Stimulated activated CD4-positive, alpha-beta T cell treated with anti-CD3 and anti-CD28 coated beads, Interleukin-4, amount 100 ng/mL, for 48 hours (primary cell): ENCODE measurements around the gene TTLL5.

Experiments used
- DNase-seq, 2 donors: peaks; one replicate each; pipeline ENCODE4 v3.0.0-alpha.2; 2020; ENCODE audit warnings: low read depth in 2 of 2

The TTLL5 gene

GRCh38 chr14:75697918-75698317 lies 36.9 kb downstream of the TTLL5 start:
- no peak for DNase-seq

DNA sequence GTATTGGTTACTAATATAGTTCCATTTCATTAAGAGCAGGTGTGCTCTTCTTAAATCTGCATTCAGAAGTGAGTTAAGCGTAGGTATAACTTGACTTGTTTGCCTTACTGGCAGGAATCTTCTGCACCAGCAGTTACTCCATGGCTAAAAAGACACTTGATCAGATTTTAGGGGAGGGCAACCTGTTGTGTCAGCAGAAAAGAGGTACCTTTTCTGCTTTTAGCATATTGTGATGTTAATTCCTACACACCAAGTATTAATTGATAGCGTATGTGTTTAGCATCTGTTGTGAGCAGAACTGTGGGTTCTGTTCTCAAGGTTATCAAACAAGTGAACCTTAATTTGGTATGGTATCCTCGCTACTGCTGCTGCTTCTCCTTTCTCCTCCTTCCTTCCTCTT lies 38.3 kb downstream of the TTLL5 start:
- DNase-seq, result no peak

GRCh38 chr14:75700295-75700694 lies 39.2 kb downstream of the TTLL5 start:
- DNase-seq, result no peak

- DNase-seq, result no peak
Measured at GRCh38 chr14:75702122-75702521, 41.1 kb downstream of the TTLL5 start.

DNA sequence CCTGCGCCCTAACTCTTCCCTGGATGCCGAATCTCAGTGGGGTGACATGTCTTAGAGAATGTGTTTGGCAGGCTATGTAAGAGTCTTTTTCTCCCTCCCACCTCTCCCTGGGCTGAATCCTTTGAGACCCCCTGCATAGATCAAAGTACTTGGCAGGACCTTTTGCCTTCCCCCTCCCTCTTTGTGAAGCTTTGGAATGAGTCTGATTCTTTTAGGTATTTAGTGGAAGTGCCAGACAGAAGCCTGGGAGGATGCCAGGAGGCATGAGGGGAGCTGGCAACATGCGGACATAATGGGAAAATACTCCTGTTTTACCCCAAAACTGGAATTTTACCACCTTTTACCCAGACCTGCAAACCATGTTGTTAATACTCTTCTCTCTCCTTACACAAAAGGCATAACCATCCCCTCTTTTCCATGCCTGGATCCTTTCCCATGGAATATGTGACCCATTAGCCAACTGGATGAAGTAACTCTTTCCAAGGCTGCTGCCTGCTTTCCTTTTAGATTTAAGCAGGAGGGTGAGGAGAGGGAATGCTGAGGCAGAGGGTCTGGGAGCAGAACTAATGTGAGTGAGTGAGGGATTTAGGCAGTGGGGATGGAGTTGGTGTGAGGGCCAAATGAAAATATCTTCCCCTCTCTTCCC lies 41.7 kb downstream of the TTLL5 start:
- no peak for DNase-seq

GRCh38 chr14:75703467-75703866 lies 42.4 kb downstream of the TTLL5 start:
- DNase-seq, result no peak

GRCh38 chr14:75705014-75705413 lies 44.0 kb downstream of the TTLL5 start:
- no peak for DNase-seq

DNA sequence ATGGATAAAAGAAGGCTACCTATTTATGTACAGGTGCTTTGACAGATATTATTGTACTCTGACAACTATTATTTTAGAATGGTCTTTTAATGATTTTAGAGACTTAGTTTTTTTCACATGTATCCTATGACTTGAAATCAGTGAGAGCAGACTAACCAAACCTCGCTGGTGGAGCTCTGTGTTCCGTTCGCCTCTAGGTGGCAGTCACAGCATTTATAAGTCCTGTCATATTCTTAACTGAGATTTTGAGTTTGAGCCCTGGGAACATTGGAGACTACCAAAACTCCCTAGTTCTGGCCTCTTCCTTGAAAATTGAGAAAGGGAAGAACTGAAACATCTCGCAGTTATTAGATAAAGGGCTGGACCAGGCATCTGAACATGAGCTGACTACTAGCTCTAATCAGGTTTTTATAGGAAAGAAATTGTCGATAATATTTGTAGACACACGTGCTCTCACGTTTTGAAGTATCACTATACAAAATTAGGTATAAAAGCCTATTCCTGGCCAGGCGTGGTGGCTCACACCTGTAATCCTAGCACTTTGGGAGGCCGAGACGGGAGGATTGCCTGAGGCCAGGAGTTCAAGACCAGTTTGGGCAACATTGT lies 48.3 kb downstream of the TTLL5 start:
- peak; percentile 42 to 47 for DNase-seq

DNA sequence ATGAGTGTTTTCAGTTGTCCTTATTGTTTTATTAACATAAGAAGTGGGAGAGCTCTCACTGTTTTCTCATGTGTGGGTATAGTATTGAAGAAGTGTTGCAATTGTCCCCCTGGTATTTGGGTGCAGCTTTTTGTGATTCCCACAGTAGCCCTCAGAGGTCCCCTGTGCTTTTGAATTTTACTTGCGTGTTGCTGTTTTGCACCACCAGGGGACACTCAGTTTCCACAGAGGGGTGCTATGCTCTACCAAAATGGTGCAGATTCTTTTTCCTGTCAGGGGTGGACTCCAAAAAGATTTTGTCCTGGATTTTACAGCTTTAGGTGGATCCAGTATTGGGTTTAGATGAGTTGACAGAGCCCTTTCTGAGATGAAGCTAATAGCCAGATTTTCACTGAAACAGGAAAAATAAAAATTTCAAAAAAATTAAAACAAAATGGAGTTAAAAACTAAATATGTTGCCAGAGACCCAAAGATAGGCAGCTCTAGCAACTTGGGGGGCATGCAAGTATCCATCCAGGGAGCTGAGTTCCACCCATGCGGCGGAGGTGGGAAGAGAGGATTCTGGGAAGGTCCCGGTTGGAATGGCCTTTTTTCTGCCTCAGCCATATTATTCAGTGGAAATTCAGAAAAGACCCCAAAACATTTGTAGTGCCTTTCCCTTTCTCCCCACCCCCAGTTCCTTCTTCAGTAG lies 50.2 kb downstream of the TTLL5 start:
- DNase-seq, result no peak

GRCh38 chr14:75711796-75712211 lies 50.8 kb downstream of the TTLL5 start:
- DNase-seq, result no peak

- DNase-seq, result no peak
Measured at GRCh38 chr14:75714991-75715390, 53.9 kb downstream of the TTLL5 start.

- DNase-seq, result no peak
Measured at GRCh38 chr14:75715926-75716780, 55.1 kb downstream of the TTLL5 start.

DNA sequence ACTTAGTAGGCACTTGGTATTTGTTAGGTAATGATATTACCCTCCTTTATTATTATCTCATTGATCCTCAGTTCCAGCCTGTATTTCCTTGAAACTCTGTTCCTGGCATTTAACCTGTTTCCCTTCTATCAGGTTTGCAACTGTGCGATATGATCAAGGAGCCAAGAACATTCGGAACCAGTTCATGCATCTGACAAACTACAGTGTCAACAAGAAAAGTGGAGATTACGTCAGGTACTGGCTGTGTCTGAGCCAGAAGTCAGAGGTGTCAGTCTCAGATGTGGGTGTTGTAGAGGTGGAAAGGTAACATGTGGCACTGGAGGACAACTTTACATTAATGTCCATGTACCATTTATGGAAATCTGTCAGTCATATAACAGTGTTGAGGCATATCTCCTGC lies 56.7 kb downstream of the TTLL5 start:
- no peak for DNase-seq

GRCh38 chr14:75718199-75718598 lies 57.2 kb downstream of the TTLL5 start:
- DNase-seq, result no peak

DNA sequence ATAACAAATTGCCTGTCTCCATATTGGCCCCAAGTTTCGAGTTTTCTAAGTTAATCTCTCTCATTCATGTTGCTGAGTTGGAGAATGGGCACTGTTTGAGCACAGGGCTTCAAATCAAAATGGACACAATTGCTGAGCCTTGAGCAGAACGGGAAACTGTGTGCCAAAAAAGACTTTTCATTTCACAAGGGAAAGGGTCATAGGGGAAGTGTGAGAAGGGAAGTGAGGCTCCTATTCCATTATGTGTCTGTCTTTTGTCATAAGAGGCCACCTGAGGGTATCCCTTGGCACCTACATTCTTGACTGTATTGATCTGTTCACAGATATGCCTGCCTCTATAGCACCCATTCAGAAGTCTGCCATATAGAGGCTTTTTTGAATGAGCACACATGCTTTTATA lies 59.1 kb downstream of the TTLL5 start:
- no peak for DNase-seq

DNA sequence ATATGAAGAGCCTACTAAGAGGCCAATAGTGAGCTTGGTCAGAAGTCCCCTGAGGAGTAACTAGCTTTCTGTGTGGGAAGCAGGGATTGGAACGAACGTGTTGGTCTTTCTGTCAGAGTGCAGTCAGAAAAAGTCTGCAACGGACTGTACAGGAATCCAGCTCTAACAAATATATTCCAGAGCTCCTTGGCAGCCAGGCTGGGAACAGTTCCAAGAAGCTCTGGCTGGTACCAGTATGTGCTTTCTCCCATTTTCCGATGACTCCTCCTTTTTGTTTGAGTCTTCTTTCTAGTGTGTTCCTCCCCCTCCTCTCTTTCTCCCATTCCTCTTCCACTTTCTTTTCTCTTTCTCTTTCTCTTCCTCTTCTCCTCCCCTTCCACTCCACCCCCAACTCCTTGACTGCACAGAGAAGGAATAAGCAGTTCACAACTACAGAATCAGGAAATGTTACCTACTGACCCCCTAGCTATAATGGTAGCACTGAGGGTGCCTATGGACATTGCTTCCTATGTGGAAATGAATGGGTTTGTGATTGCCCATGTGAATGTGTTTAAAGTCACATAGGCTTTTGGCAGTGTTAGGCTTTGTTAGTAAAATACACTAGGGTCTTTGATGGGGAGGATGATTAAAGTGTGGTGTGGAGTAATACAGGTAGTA lies 59.9 kb downstream of the TTLL5 start:
- no peak for DNase-seq

GRCh38 chr14:75723716-75724115 lies 62.7 kb downstream of the TTLL5 start:
- DNase-seq, result no peak

DNA sequence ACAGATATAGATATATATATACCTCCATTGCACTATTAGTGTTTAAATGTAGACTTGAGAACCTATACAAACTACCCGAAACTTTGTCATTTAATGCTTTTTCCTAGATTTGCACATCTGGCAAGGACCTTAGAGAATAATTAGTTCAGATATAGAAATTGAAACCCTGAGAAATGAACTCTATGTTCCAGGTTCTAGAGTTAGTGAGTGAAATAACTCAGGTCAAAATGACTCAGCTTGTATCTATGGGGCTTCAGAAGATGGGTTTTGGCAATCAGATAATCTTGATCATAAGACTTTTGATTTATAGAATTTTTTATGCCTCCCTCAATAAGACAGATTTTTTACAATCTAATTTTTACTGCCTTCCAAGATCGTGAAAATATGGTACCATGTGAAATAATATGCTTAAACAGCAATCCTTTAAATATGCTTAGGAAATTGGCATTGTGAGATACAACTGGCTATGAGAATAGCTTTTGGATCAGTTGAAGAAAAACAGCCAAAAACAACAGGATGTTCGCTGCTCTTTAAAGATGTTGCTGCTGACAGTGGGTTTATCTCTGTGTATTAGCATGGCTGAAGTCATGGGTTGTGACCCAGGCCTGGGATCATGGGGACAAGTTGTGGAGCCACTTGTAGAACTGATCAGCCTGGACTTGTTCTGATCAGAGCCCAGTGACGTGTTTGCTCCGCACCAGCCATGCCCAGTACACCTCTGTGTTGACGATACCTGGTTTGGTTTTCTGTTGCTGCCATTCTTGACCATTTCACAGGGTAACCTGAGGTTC lies 63.6 kb downstream of the TTLL5 start:
- DNase-seq, result no peak

- DNase-seq, result no peak
Measured at GRCh38 chr14:75725481-75725880, 64.4 kb downstream of the TTLL5 start.

DNA sequence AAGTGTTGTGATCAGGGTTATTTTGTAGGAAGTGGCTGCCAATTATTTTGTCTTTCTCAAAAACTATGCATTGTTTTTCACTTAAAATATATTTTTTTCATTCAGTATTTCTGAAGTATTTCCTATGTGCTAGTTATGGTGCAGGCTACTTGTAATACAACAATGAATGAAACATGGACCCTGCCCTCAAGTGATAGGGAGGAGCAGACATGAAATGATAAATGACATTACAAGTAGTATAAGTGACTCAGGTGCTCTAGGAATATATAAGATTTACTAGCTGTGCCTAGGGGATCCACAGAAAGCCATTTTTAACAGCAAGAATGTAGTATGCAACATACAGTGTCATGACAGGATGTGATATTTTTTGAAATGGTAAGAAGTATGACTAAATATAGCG lies 65.3 kb downstream of the TTLL5 start:
- DNase-seq, result no peak

DNA sequence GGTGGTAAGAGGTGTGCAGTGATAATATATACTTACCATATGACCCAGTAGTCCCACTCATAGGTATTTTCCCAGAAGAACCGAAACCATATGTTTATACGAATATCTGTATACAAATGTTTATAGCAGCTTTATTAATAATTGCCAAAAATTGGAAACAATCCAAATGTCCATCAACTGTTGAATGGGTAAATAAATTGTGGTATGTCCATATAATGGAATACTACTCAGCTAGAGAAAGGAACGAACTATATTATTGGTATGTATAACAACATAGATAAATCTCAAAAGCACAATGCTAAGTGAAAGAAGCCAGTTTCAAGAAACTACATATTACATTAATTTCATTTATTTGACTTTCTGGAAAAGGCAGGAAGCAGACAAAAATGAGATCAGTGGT lies 66.1 kb downstream of the TTLL5 start:
- no peak for DNase-seq
